GM21786 (cell line): ENCODE data around the gene TMPRSS11D.

Source experiments
- ATAC-seq: cut with Tn5 transposase; IDR thresholded peaks from one replicate; pipeline ENCODE4 v1.9.1; 2021; ENCODE audit not compliant: unreplicated experiment

The TMPRSS11D gene

DNA sequence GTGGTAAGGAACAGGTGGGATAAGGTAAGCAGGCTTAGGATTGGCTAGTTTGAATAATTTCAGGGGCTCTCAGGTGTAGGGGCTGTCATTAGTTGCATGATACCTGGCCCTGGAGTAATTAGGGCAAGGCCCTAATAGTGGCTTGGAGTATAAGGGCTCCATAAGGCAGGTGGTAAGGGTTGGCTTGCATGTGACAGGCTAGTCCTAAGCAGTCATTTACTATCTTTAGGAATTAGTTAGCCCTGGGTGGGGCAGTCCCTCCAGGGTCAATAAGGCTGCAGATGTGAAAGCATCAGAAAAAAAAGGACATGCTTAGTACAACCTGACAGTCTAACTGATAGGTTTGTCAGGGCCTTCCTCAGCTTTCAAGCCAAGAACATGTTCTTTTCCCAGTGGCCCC, 7.8 kb upstream of the TMPRSS11D start:
- no peak for ATAC-seq

GRCh38 chr4:67886281-67886680, 2.5 kb upstream of the TMPRSS11D start:
- no peak for ATAC-seq

GRCh38 chr4:67885762-67886161, 2.0 kb upstream of the TMPRSS11D start:
- no peak for ATAC-seq

GRCh38 chr4:67884701-67885100, 899 bp upstream of the TMPRSS11D start:
- no peak for ATAC-seq

DNA sequence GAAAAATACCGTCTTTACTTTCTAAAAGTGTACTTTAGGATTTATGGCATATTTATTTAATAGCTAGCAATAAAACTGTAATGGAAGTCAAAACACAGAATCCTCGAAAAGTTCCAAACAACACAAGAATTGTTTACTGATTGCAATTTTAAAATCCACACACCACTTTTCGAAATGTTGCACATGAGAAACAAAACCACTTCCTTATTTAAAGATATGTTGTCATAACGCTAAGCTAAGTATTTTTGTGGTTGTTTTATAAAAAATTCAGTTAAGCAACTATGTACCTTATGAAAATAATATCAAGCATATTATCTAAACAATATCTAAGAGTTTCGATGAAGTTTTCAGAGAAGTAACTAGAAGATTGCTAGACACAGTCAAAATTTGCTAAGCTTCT, 344 bp downstream of the TMPRSS11D start:
- no peak for ATAC-seq

DNA sequence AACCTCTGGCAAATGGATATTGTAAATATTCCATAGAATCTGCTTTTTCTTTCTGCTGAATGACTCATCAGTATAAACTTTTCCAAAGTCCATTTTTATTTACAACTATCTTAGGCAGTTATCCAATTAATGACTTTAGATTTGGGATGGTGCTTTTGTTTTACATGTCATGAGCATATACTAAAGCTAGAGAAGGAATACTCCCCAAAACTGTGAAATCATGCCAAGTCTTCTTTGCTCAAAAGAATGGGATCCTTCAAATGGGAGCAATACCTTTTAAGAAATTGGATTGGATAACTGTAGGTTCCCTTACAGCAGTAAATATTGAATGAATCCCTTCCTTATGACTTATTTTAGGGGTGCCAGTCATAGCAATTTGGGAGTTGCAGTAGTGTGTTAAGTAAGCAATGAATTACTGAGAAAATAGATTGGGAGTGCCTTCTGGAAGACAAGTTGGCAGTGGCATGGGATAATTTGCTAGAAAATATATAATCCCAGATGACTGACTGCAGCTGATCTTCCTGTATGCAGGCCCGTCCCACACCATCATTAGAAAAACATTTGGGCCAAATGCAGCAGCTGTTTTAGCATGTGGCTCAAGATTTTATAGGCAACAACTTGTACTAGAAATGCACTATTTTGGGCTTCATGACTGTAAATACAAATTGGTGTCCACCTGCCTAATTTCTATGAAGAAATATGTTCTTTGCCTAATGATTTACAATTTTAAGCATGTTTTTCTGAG, 2.8 kb downstream of the TMPRSS11D start:
- no peak for ATAC-seq

- no peak for ATAC-seq
Observed at GRCh38 chr4:67879486-67879885, 4.3 kb downstream of the TMPRSS11D start.

- no peak for ATAC-seq
Observed at GRCh38 chr4:67877086-67877485, 6.7 kb downstream of the TMPRSS11D start.

- ATAC-seq: no peak
Observed at GRCh38 chr4:67874986-67875385, 8.8 kb downstream of the TMPRSS11D start.

DNA sequence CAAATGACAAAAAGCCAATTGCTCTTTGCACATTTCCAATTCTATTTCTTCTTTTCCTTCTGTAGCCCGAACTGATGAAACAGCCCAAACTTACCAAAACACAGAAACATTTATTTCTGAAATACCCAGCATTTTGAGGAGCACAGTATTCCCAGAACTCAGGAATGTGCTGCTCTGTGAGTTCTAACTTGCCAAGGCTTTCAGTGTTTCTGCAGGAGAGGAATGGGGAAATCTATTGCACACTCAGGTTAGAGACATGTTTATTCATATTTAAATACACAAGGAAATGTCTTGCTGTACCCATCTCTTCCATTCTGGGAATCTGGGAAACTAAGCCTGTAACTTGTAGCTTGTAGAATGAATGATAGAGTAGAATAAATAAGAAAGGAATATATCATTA, 10.7 kb downstream of the TMPRSS11D start:
- no peak for ATAC-seq

DNA sequence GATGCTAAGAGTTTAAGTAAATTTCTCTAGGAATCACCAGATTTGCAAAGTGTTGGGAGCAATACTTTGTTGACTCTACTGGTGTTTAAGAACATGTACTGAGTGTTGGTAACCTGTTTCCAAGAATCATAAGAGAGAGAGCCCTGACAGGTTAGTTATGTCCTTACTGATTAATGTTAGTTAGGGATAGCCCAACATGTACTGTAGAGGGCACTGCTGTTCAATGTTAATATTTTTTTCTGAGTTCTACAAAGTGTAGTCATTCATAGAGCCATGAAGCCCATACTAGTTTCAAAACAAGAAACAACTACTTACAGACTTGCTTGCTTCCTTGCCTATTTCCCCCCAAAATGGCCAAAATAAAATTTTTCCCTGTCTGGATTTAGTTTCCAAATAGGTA, 11.9 kb downstream of the TMPRSS11D start:
- ATAC-seq: peak; percentile 94

- no peak for ATAC-seq
Observed at GRCh38 chr4:67869580-67870190, 14.1 kb downstream of the TMPRSS11D start.

DNA sequence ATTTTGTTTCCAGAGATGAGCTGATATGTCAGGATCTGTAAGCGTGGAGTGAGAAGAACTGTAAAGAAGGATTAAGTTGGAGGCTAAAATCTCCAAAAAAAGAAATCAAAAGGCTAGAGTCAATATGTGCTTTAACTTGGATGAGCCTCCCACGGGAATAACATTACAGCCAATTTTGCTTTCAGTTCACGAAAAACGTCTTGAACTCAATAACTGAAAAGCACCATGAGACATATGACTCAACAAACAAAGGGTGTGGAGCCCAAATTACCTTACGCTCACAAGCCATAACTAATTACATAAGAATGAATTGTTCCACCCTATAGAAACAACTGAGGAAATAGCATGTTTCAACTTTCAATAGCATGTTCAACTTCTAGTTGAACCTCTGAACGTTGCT, 22.3 kb downstream of the TMPRSS11D start:
- ATAC-seq: peak; percentile 43

GRCh38 chr4:67853336-67853735, 30.5 kb downstream of the TMPRSS11D start:
- ATAC-seq: no peak

- no peak for ATAC-seq
Observed at GRCh38 chr4:67820903-67821302, 62.9 kb downstream of the TMPRSS11D start.

GRCh38 chr4:67810011-67810410, 73.8 kb downstream of the TMPRSS11D start:
- ATAC-seq: no peak

DNA sequence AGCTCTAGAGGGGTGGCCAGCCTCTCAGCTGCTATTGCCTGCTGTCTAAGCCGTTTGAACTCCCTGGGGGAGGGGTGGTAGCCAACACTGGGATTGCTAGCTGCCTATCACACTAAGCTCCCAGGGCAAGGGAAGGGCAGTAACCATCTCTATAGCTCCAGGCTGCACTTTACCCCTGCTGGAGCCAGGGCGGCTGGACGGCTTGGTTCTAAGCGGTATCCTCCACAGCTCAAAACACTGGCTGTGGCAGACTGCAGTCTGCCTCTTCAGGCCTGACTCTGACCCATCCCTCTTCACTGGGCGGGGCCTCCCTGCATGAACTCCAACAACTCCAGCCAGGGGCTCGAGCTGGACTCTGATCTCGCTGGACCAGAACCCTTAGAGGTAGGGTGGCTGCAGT, 74.3 kb downstream of the TMPRSS11D start:
- ATAC-seq: no peak

DNA sequence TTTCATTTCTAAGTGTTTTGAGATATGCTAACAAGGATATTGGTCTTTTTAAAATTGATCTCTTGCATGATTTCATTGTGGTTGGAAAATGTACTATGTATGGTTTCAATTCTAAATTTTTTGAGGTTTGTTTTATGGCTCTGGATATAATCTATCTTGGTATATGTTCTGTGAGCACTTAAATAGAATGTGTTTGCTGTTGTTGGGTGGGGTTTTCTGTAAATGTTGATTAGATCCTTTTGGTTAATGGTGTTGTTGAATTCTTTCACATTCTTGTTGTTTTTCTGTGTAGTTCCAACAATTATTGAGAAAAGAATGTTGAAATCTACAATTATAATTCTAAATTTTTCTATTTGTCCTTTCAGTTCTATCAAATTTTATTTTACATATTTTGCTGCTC, 87.0 kb downstream of the TMPRSS11D start:
- ATAC-seq: no peak

DNA sequence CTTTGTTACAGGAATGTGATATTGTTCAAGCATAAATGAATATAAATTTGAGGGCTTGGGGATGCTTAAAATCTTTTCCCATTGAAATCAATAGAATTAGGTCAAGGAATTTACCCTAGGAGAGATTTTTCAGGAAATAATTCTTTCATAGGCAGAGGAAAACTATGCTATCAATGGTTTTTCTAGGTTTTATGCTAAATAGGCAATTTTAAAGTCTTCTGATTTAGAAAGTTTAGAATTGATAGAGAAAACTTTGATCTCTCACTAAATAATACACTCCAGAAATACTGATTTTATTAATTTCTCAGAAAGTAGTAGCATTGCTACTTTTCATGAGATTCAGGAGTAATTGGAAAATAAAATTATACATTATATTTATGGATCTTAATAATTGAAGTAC, 93.1 kb downstream of the TMPRSS11D start:
- ATAC-seq: no peak

- ATAC-seq: no peak
Observed at GRCh38 chr4:67787311-67787710, 96.5 kb downstream of the TMPRSS11D start.

GRCh38 chr4:67785528-67785927, 98.3 kb downstream of the TMPRSS11D start:
- ATAC-seq: no peak

- ATAC-seq: no peak
Observed at GRCh38 chr4:67779631-67780030, 104.2 kb downstream of the TMPRSS11D start.

- no peak for ATAC-seq
Observed at GRCh38 chr4:67776746-67777145, 107.1 kb downstream of the TMPRSS11D start.
